Liver (tissue), 9 donors: Measurements from ENCODE around the gene LAGE3. TPM values are rescaled to one million over a fixed set of nuclear protein-coding genes. Genes with fewer than 3 reads are reported as not detected.

ENCODE experiments used
- DNase-seq: peaks from one replicate; pipeline ENCODE4 v3.0.0-alpha.2; 2017; ENCODE audit warnings: low spot score
- H3K27ac ChIP-seq, 2 donors: one replicate each; pipeline ENCODE4 v1.7.0; 2013; ENCODE audit warnings: inconsistent platforms in 2 of 2, low read length in 2 of 2, control low read depth in 1 of 2, low read depth in 1 of 2, mild to moderate bottlenecking in 1 of 2
- H3K27me3 ChIP-seq, 4 donors: one replicate each; pipeline versions ENCODE4 v1.6.1 to v1.7.0; 2013; ENCODE audit warnings: low read length in 3 of 4, inconsistent platforms in 1 of 4, mild to moderate bottlenecking in 1 of 4, moderate library complexity in 1 of 4; ENCODE audit not compliant: control insufficient read depth in 4 of 4, insufficient read depth in 4 of 4
- H3K36me3 ChIP-seq, 4 donors: one replicate each; pipeline versions ENCODE4 v1.6.1 to v1.7.0; 2013; ENCODE audit warnings: low read length in 3 of 4, mild to moderate bottlenecking in 3 of 4, low read depth in 1 of 4, moderate library complexity in 1 of 4; ENCODE audit not compliant: control insufficient read depth in 4 of 4, insufficient read depth in 3 of 4
- H3K4me1 ChIP-seq, 4 donors: one replicate each; pipeline versions ENCODE4 v1.6.1 to v1.7.0; 2013; ENCODE audit warnings: low read length in 3 of 4, mild to moderate bottlenecking in 3 of 4, moderate library complexity in 1 of 4; ENCODE audit not compliant: control insufficient read depth in 4 of 4, insufficient read depth in 4 of 4
- H3K4me3 ChIP-seq, 3 donors: one replicate each; pipeline versions ENCODE4 v1.6.1 to v1.7.0; 2013; ENCODE audit warnings: low read length in 3 of 3, control low read depth in 1 of 3, low read depth in 1 of 3, mild to moderate bottlenecking in 1 of 3
- H3K9ac ChIP-seq, 2 donors: one replicate each; pipeline ENCODE4 v1.7.0; 2013; ENCODE audit warnings: low read length in 2 of 2, mild to moderate bottlenecking in 2 of 2, moderate library complexity in 2 of 2, control low read depth in 1 of 2, low read depth in 1 of 2
- H3K9me3 ChIP-seq, 4 donors: one replicate each; pipeline versions ENCODE4 v1.6.1 to v1.7.0; 2013; ENCODE audit warnings: low read length in 3 of 4; ENCODE audit not compliant: control insufficient read depth in 4 of 4
- ATF3 ChIP-seq: IDR thresholded peaks from 2 replicates; pipeline ENCODE4 v1.6.1; 2016; ENCODE audit warnings: antibody characterized with exemption
- CTCF ChIP-seq: fragments of 150-350 bp; IDR thresholded peaks from 2 replicates; pipeline ENCODE4 v1.5.1; 2017; ENCODE audit warnings: improper control_type of control experiment, low read depth, low read length; ENCODE audit not compliant: missing input control
- FOXA1 ChIP-seq: IDR thresholded peaks from 2 replicates; pipeline ENCODE4 v1.6.1; 2016; ENCODE audit warnings: antibody characterized with exemption
- HNF4A ChIP-seq, 2 donors: conservative IDR thresholded peaks; 2 replicates each; pipeline ENCODE4 v1.6.1; 2016; ENCODE audit warnings: antibody characterized with exemption in 2 of 2, mild to moderate bottlenecking in 2 of 2
- HNF4G ChIP-seq: IDR thresholded peaks from 2 replicates; pipeline ENCODE4 v1.6.1; 2016; ENCODE audit warnings: antibody characterized with exemption
- JUND ChIP-seq, 2 donors: IDR thresholded peaks; 2 replicates each; pipeline ENCODE4 v1.6.1; 2016; ENCODE audit warnings: antibody characterized with exemption in 2 of 2
- MAX ChIP-seq: IDR thresholded peaks from 2 replicates; pipeline ENCODE4 v1.6.1; 2016; ENCODE audit warnings: antibody characterized with exemption
- NR2F2 ChIP-seq: IDR thresholded peaks from 2 replicates; pipeline ENCODE4 v1.6.1; 2016; ENCODE audit warnings: antibody characterized with exemption
- RAD21 ChIP-seq, 2 donors: IDR thresholded peaks; 2 replicates each; pipeline ENCODE4 v1.6.1; 2016; ENCODE audit warnings: antibody characterized with exemption in 2 of 2, mild to moderate bottlenecking in 2 of 2
- REST ChIP-seq: IDR thresholded peaks from 2 replicates; pipeline ENCODE4 v1.6.1; 2016; ENCODE audit warnings: antibody characterized with exemption, mild to moderate bottlenecking
- SP1 ChIP-seq: IDR thresholded peaks from 2 replicates; pipeline ENCODE4 v1.6.1; 2018; ENCODE audit warnings: antibody characterized with exemption, mild to moderate bottlenecking
- TAF1 ChIP-seq: conservative IDR thresholded peaks from 2 replicates; pipeline ENCODE4 v1.6.1; 2016; ENCODE audit warnings: antibody characterized with exemption, mild to moderate bottlenecking
- YY1 ChIP-seq: IDR thresholded peaks from 2 replicates; pipeline ENCODE4 v1.6.1; 2016; ENCODE audit warnings: antibody characterized with exemption, mild to moderate bottlenecking
- WGBS: extraction: QIAGEN DNeasy Blood & Tissue Kit; methylation state at CpG from one replicate; pipeline ENCODE4 v1.1.7; 2013; 5-methylcytosine and 5-hydroxymethylcytosine counted together
- polyA plus RNA-seq, 2 donors: library from polyadenylated mRNA; stranded (reverse) in 1 of 2; unstranded in 1 of 2; fragments of 200-250 nt in 1 of 2; fragments of >200 nt in 1 of 2; fragmentation: Nextera tagmentation in 1 of 2; extraction: Ambion mirVana in 1 of 2; gene quantifications; one replicate each; pipeline versions ENCODE4 v1.2.1 to v1.2.3, GENCODE V29; 2013 to 2015
- total RNA-seq, 2 donors: library from RNA; depleted of rRNA; stranded (reverse); fragments of >200 nt; gene quantifications; one replicate each; pipeline ENCODE4 v1.2.3, GENCODE V29; 2014
- donor health status: healthy.
- donor health status: healthy.
- donor health status: healthy.
- donor health status: healthy.
- donor health status: healthy.

Gene LAGE3
- total and polyA plus RNA-seq, 4 donors, result 8.5 to 18.1 (median 12.7) TPM

- peak overlapping the region in 1 of 3 donors; percentile 43 for H3K4me3 ChIP-seq
- no peaks in the 10 kb centered on the region for H3K27me3 ChIP-seq
- no peak overlapping the region for H3K9ac ChIP-seq
- H3K9me3 ChIP-seq, result no peaks in the 10 kb centered on the region
- no peak for DNase-seq
- H3K36me3 ChIP-seq, result no peaks in the 10 kb centered on the region
- peak overlapping the region; percentile 89 to 91 for H3K27ac ChIP-seq
- 35% methylated on average over 25 of the region's 25 CpGs for WGBS
- peaks cover 4 to 32% (median 15%) of the 10 kb centered on the region in 4 donors for H3K4me1 ChIP-seq
- no peak for TF ChIP-seq TAF1
- no peak for TF ChIP-seq HNF4G
- peak; percentile 11 for TF ChIP-seq YY1
- TF ChIP-seq JUND (IDR thresholded peaks at IDR 0.05), result no peak
- TF ChIP-seq MAX, result no peak
- TF ChIP-seq HNF4A (conservative IDR thresholded peaks at IDR 0.05), result peak; percentile 55 to 65
- TF ChIP-seq SP1, result peak; percentile 75
Measured at GRCh38 chrX:154517101-154517781, 38.2 kb upstream of the LAGE3 start.

GRCh38 chrX:154516656-154517100, 37.6 kb upstream of the LAGE3 start:
- no peak for DNase-seq
- 4% methylated on average over 19 of the region's 19 CpGs for WGBS
- H3K4me3 ChIP-seq, result peak overlapping the region; percentile 2 to 60 (median 43)
- peak overlapping the region; percentile 68 to 79 for H3K9ac ChIP-seq
- no peaks in the 10 kb centered on the region for H3K27me3 ChIP-seq
- TF ChIP-seq SP1 (peak; percentile 28), NR2F2 (peak; percentile 8), ATF3 (no peak), REST (peak; percentile 15)
- H3K4me1 ChIP-seq, result peaks cover 4 to 32% (median 15%) of the 10 kb centered on the region in 4 donors
- peaks cover 0 to under 1% (median 0%) of the 10 kb centered on the region in 4 donors for H3K36me3 ChIP-seq
- H3K27ac ChIP-seq, result peak overlapping the region; percentile 89 to 91
- no peaks in the 10 kb centered on the region for H3K9me3 ChIP-seq

GRCh38 chrX:154515966-154516655, 37.0 kb upstream of the LAGE3 start, which contains the start of gene FAM3A:
Gene FAM3A, minus strand, starts transcription at chrX:154516232. Its CDS starts 460 bp downstream, at chrX:154515772.
- H3K27ac ChIP-seq, result peak within 1 kb of the TSS; percentile 91 to 94
- H3K4me3 ChIP-seq, result peak within 1 kb of the TSS; percentile 67 to 75 (median 71)
- H3K36me3 ChIP-seq, result peaks cover 0 to 2% (median 0%) of the 10 kb centered on the region in 4 donors
- H3K4me1 ChIP-seq, result peaks cover 4 to 32% (median 15%) of the 10 kb centered on the region in 4 donors
- peak within 1 kb of the TSS; percentile 79 to 86 for H3K9ac ChIP-seq
- H3K9me3 ChIP-seq, result no peaks in the 10 kb centered on the region
- no peaks in the 10 kb centered on the region for H3K27me3 ChIP-seq
- 0% methylated on average over 58 of the region's 59 CpGs for WGBS
- peak; percentile 94 for DNase-seq
- TF ChIP-seq NR2F2 (no peak), JUND (IDR thresholded peaks at IDR 0.05) (no peak), CTCF (no peak), HNF4G (no peak), YY1 (peak; percentile 63), HNF4A (conservative IDR thresholded peaks at IDR 0.05) (no peak), RAD21 (IDR thresholded peaks at IDR 0.05) (no peak), SP1 (peak; percentile 56), REST (peak; percentile 51), FOXA1 (no peak)
